Activated naive CD8-positive, alpha-beta T cell (primary cell): ENCODE measurements around the gene ZNF182.
A peak's percentile ranks its signal among the peaks of the same experiment; 100 is the strongest.
"Not testable (repeated sequence)": the region's sequence is repeated elsewhere in the genome, so short reads cannot be mapped to it uniquely, and the experiment has no call there.

ENCODE experiments used
- H3K27ac Mint-ChIP-seq: one replicate; pipeline ENCODE4 v1.8.0; 2021; ENCODE audit warnings: mixed read lengths
- H3K27me3 Mint-ChIP-seq: one replicate; pipeline ENCODE4 v1.8.0; 2021; ENCODE audit warnings: mixed read lengths
- H3K36me3 Mint-ChIP-seq: one replicate; pipeline ENCODE4 v1.8.0; 2021; ENCODE audit warnings: mixed read lengths
- H3K4me1 Mint-ChIP-seq: one replicate; pipeline ENCODE4 v1.8.0; 2021; ENCODE audit warnings: low read depth, mixed read lengths
- H3K4me3 Mint-ChIP-seq: one replicate; pipeline ENCODE4 v1.8.0; 2021; ENCODE audit warnings: mild to moderate bottlenecking, mixed read lengths
- H3K9me3 Mint-ChIP-seq: one replicate; pipeline ENCODE4 v1.8.0; 2021; ENCODE audit warnings: low read depth, mixed read lengths

Gene ZNF182

DNA sequence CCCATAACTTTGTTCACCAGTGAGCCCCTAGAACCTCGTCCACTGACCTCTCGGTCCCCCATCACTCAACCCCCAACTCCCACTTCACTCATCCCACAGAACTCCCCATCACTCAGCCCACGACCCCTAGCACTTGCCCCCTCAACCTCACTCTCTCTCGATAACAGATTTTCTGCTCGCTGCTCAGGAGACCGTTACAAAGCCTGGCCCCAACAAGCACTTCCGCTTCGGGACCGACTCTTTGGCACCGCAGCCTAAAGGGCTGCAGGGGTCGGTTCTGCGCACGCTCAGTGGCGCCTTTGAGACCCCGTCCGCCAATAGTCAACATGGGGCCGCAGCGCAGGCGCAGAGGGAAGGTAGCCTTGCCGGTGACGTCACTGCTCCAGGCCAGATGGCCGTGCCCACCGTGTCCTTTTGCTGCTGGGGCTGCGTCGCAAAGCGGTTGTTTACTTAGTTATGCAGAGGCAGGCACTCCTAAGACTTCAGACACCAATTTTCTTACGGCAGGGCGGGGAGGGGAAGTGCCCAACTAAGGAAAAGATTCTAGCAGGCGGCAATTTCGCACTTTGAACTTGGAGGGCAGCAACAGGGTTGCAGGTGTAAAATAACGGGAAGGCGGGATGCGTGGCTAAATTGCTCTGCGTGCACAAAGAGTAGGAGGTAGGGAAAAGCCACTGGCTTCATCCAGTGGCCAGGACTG lies at the start of gene ZNF182:
Gene ZNF182 (minus strand): TSS at position 232 of the 700 bp plus-strand sequence. CDS start 1,380 bp downstream, outside the sequence.
- Mint-ChIP-seq H3K27me3 (no peaks in the 10 kb centered on the region), H3K27ac (peak within 1 kb of the TSS; percentile 99), H3K4me3 (peak within 1 kb of the TSS; percentile 99), H3K36me3 (peaks cover 13% of the 10 kb centered on the region), H3K9me3 (no peaks in the 10 kb centered on the region), H3K4me1 (peaks cover 26% of the 10 kb centered on the region)

DNA sequence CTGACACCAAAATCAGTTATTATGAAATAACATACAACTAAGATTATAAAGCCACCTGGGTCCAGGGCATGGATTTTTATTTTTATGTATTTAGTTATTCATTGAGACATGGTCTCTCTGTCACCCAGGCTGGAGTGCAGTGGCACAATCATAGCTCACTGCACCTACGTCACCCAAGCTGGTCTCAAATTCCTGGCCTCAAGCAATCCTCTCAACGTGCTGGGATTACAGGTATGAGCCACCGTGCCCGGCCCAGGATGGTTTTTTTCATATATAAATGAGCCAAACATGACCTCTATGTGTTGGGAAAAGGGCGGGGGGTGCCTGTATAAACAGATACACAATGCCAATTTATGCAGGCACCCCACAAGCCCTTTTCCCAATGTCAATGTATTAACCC lies 43.1 kb upstream of the ZNF182 start:
- H3K4me3 Mint-ChIP-seq: no peak overlapping the region
- no peak overlapping the region for H3K27ac Mint-ChIP-seq
- no peaks in the 10 kb centered on the region for H3K9me3 Mint-ChIP-seq
- peaks cover 5% of the 10 kb centered on the region for H3K36me3 Mint-ChIP-seq
- no peaks in the 10 kb centered on the region for H3K27me3 Mint-ChIP-seq
- H3K4me1 Mint-ChIP-seq: no peaks in the 10 kb centered on the region

GRCh38 chrX:48045410-48046311 lies 41.9 kb upstream of the ZNF182 start:
- Mint-ChIP-seq H3K9me3 (no peaks in the 10 kb centered on the region), H3K27me3 (no peaks in the 10 kb centered on the region), H3K4me1 (no peaks in the 10 kb centered on the region), H3K4me3 (no peak overlapping the region), H3K36me3 (peaks cover 5% of the 10 kb centered on the region), H3K27ac (no peak overlapping the region)

- no peaks in the 10 kb centered on the region for H3K4me1 Mint-ChIP-seq
Measured at GRCh38 chrX:48043056-48043455, 39.3 kb upstream of the ZNF182 start.

DNA sequence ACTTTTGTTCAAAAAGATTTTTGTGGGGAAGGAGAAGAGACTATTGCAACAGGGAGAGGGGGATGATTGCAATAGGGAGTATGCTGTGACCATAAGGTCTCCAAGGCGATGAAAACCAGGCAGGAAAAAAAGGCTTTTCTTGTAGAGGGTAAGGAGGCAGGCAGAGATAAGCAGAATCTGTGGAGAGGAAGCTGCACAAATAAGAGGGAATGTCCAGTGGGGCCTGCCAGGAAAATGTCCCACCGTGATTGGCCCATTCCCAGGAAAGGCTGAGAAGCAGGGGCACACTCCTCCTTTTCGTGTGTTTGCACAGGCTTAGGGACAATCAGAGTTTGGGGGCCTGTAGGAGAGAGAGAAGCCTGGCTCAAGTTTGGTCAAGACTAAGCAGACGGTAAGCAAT lies 32.1 kb upstream of the ZNF182 start:
- Mint-ChIP-seq H3K4me3 (no peak overlapping the region), H3K36me3 (peaks cover 3% of the 10 kb centered on the region), H3K27me3 (no peaks in the 10 kb centered on the region), H3K4me1 (no peaks in the 10 kb centered on the region), H3K9me3 (no peaks in the 10 kb centered on the region), H3K27ac (no peak overlapping the region)

More at GRCh38 chrX:48043056-48043455, 39.3 kb upstream of the ZNF182 start:
- Mint-ChIP-seq H3K4me3 (no peak overlapping the region), H3K36me3 (peaks cover 8% of the 10 kb centered on the region), H3K27me3 (no peaks in the 10 kb centered on the region), H3K9me3 (no peaks in the 10 kb centered on the region), H3K27ac (no peak overlapping the region)

DNA sequence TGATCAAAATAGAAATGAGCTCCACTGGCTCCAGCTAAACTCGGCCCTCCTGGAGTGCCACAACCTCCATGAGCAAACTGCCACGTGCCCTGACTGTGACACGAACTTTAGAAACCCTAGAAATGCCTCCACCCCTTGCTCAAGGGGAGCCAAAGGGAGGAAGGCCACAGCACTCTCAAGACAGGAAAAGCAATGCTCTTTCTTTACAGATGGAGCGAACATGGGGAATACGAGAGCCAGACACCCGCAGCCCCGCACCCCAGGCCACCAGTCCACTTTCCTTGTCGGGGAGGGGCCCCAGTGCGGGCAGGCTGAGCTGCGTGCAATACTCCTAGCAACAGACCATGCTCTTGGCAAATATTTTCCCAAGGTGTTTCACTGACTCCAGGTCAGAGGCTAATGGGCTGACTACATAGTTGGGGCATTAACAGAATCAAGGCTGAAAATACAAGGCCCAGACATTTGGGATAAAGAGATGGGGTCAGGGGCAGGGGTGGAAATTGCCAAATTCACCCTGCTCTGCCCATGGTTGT lies 26.9 kb upstream of the ZNF182 start:
- not testable (repeated sequence) for H3K4me1 Mint-ChIP-seq, H3K4me3 Mint-ChIP-seq, H3K36me3 Mint-ChIP-seq, H3K27me3 Mint-ChIP-seq, H3K9me3 Mint-ChIP-seq, H3K27ac Mint-ChIP-seq

- H3K36me3 Mint-ChIP-seq: no peaks in the 10 kb centered on the region
- H3K4me3 Mint-ChIP-seq: no peak overlapping the region
- H3K27ac Mint-ChIP-seq: no peak overlapping the region
- no peaks in the 10 kb centered on the region for H3K27me3 Mint-ChIP-seq
- peaks cover 5% of the 10 kb centered on the region for H3K4me1 Mint-ChIP-seq
- no peaks in the 10 kb centered on the region for H3K9me3 Mint-ChIP-seq
Measured at GRCh38 chrX:48030237-48030636, 26.4 kb upstream of the ZNF182 start.

- no peak overlapping the region for H3K27ac Mint-ChIP-seq
Measured at GRCh38 chrX:48028091-48028490, 24.3 kb upstream of the ZNF182 start.

DNA sequence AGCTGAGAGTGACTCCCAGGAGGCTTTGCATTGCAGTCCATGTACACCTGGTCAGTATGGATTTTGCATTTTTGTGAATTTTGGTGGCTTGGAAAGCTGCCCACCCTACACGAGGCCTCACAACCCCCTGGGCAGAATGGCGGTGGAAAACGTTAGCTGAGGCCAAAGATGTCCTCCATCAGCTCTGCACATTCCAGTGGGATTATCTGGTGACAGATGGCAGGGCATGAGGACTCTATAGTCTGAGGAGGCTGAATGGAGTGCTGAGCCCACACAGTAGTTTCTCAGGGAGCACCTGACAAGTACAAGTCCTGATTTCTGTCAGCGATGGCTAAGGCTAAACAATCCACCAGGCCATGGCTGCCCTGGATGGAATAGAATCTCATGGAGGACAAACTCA lies 23.8 kb upstream of the ZNF182 start:
- not testable (repeated sequence) for H3K4me1 Mint-ChIP-seq, H3K36me3 Mint-ChIP-seq, H3K27me3 Mint-ChIP-seq, H3K4me3 Mint-ChIP-seq, H3K27ac Mint-ChIP-seq, H3K9me3 Mint-ChIP-seq

More at GRCh38 chrX:48028091-48028490, 24.3 kb upstream of the ZNF182 start:
- Mint-ChIP-seq H3K4me3 (no peak overlapping the region), H3K27me3 (no peaks in the 10 kb centered on the region), H3K36me3 (no peaks in the 10 kb centered on the region), H3K9me3 (no peaks in the 10 kb centered on the region), H3K4me1 (peaks cover 5% of the 10 kb centered on the region)

GRCh38 chrX:48025561-48025960 lies 21.8 kb upstream of the ZNF182 start:
- Mint-ChIP-seq H3K27me3 (no peaks in the 10 kb centered on the region), H3K4me1 (peaks cover 8% of the 10 kb centered on the region), H3K9me3 (no peaks in the 10 kb centered on the region), H3K4me3 (no peak overlapping the region), H3K36me3 (no peaks in the 10 kb centered on the region), H3K27ac (no peak overlapping the region)

- Mint-ChIP-seq H3K4me1 (peaks cover 10% of the 10 kb centered on the region), H3K27ac (peak overlapping the region; percentile 34), H3K4me3 (peak overlapping the region; percentile 31), H3K9me3 (no peaks in the 10 kb centered on the region), H3K36me3 (no peaks in the 10 kb centered on the region), H3K27me3 (no peaks in the 10 kb centered on the region)
Measured at GRCh38 chrX:48022738-48023137, 18.9 kb upstream of the ZNF182 start.

- Mint-ChIP-seq H3K4me1 (peaks cover 10% of the 10 kb centered on the region), H3K27me3 (no peaks in the 10 kb centered on the region), H3K36me3 (no peaks in the 10 kb centered on the region), H3K9me3 (no peaks in the 10 kb centered on the region), H3K27ac (no peak overlapping the region), H3K4me3 (peak overlapping the region; percentile 96)
Measured at GRCh38 chrX:48022100-48022499, 18.3 kb upstream of the ZNF182 start.

DNA sequence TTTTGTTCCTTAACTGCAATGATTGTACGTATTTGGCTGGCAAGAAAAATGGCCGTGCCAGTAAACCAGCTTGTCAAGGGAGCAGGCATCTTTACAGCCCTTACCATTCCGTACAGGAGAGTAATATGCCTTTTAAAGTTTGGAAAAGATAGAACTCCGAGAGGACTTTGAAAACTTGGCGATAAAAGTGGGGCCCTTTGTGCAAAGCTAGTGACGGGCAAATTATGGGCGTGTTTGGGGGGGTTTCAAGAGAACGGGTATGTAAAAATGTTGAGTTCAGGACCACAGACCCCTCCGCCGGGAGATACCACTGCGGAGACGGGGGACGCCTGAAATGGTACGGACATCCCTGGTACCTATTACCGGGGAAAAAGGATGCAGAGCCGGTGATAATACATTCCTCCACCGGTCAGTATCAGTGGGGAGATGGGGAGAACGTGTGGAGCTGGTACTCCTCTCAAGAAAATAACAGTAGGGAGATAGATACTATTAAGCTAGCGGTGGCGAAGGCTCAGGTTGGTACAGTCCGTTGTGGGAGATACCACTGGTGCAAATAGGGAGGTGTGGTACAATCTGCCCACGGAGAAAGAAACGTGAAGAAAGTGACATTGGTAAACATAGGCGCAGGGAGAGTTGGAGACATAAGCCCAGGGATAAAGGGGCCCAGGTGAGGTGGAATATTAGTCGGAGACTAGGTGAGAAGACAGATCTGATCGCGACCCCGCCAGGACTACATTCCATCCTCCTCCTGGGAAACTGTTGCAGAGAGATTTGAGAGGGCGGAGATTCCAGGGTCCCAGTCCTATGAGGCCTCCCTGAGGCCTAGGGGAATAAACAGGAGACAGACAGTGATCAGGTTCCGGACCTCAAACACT lies 17.5 kb upstream of the ZNF182 start:
- Mint-ChIP-seq H3K9me3 (no peaks in the 10 kb centered on the region), H3K27me3 (no peaks in the 10 kb centered on the region), H3K27ac (peak overlapping the region; percentile 99), H3K36me3 (no peaks in the 10 kb centered on the region), H3K4me3 (peak overlapping the region; percentile 96), H3K4me1 (peaks cover 10% of the 10 kb centered on the region)

DNA sequence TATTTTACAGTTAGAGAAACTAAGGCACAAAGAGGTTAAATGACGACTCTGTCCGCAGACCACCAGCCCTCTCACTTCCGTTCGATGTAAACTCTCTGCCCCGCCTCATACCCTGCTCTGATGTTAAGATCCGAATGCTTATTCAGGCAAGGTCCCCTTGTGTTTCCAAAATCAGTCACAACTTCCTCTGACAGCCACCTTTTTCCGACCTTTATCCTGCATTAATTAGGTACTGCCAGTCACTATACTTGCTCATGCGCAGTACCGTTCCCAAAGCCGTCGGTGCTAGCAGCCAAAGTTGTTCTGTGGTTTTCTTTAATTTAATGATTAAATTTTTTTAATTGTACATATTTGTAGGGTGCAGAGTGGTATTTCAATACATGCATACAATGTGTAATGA lies 16.7 kb upstream of the ZNF182 start:
- not testable (repeated sequence) for H3K4me1 Mint-ChIP-seq, H3K9me3 Mint-ChIP-seq, H3K36me3 Mint-ChIP-seq, H3K27me3 Mint-ChIP-seq
- H3K27ac Mint-ChIP-seq: peak overlapping the region; percentile 99
- peak overlapping the region; percentile 96 for H3K4me3 Mint-ChIP-seq
